K562 (cell line): ENCODE data around the gene TAS2R16. TPM values are rescaled to one million over a fixed set of nuclear protein-coding genes. Genes with fewer than 3 reads are reported as not detected.

Experiments
- ATAC-seq: fragments of 200-7000 bp; cut with Tn5 transposase; 3 replicates; pipeline ENCODE4 v1.9.1; 2020; ENCODE audit warnings: moderate library complexity
- BruUV-seq: library from RNA; stranded (reverse); fragments of 400-500 nt; replicated peaks from 2 replicates; lab custom pipeline; 2021; lab: Mats Ljungman, UMichigan
- CTCF ChIA-PET: fragments of 300-600 bp; formaldehyde crosslinking; extraction: SDS; loops from one replicate; lab custom pipeline; 2021; ENCODE audit warnings: low intra/inter-chr PET ratio; lab: Yijun Ruan, JAX
- POLR2A ChIA-PET: fragments of 300-600, 350-650 bp; sonication (Branson Sonifier 250); formaldehyde crosslinking; extraction: SDS; loops from one replicate; lab custom pipeline; 2021; ENCODE audit warnings: antibody characterized with exemption, inconsistent platforms; lab: Yijun Ruan, JAX
- DNase-seq, 4 experiments: peaks; one replicate each; pipeline versions ENCODE4 v3.0.0 to v3.0.0-alpha.2; 2011 to 2018; ENCODE audit warnings: low spot score in 3 of 4, mixed read lengths in 3 of 4; ENCODE audit errors: extremely low read depth in 1 of 4
- FAIRE-seq: peaks from 2 replicates; lab custom pipeline; 2011; peaks lifted over from hg19 to GRCh38; lab: Jason Lieb, UNC
- H2AFZ ChIP-seq: 2 replicates; pipeline ENCODE4 v1.6.0; 2011; ENCODE audit warnings: low read depth, low read length, control low read depth, inconsistent platforms
- H3K27ac ChIP-seq: fragments of 200-600 bp; 3 replicates; pipeline ENCODE4 v1.8.0; 2011; ENCODE audit warnings: low read depth, mild to moderate bottlenecking, control low read depth, inconsistent platforms, low read length, moderate library complexity, mixed read lengths; ENCODE audit errors: extremely low read depth
- H3K27me3 ChIP-seq, 2 experiments: fragments of 300-600 bp in 1 of 2; 2 replicates in 1 of 2; 3 replicates in 1 of 2; pipeline versions ENCODE4 v1.6.0 to v1.8.0; 2011; ENCODE audit warnings: inconsistent platforms in 2 of 2, low read length in 2 of 2, mild to moderate bottlenecking in 1 of 2, mixed read lengths in 1 of 2, moderate library complexity in 1 of 2; ENCODE audit not compliant: control insufficient read depth in 2 of 2, insufficient read depth in 2 of 2
- H3K36me3 ChIP-seq: fragments of 300-600 bp; 3 replicates; pipeline ENCODE4 v1.8.0; 2011; ENCODE audit warnings: mild to moderate bottlenecking, low read length, inconsistent platforms; ENCODE audit not compliant: control insufficient read depth, insufficient read depth
- H3K4me1 ChIP-seq, 2 experiments: fragments of 200-600 bp in 1 of 2; replicated peaks in 1 of 2; 2 replicates in 1 of 2; 3 replicates in 1 of 2; pipeline versions ENCODE4 v1.5.1 to v1.8.0; 2011; ENCODE audit warnings: inconsistent platforms in 2 of 2, low read length in 2 of 2, mild to moderate bottlenecking in 1 of 2, mixed read lengths in 1 of 2, moderate library complexity in 1 of 2; ENCODE audit not compliant: control insufficient read depth in 2 of 2, insufficient read depth in 2 of 2
- H3K4me2 ChIP-seq: 2 replicates; pipeline ENCODE4 v1.6.1; 2011; ENCODE audit warnings: low read length, control low read depth, inconsistent platforms, mixed read lengths; ENCODE audit not compliant: insufficient read depth
- H3K4me3 ChIP-seq: fragments of 200-600 bp; sonication (generic), shearing (Covaris generic); 2 replicates; pipeline ENCODE4 v1.5.1; 2016; ENCODE audit warnings: control low read depth, inconsistent platforms
- H3K79me2 ChIP-seq: fragments of 200-600 bp; 3 replicates; pipeline ENCODE4 v1.8.0; 2011; ENCODE audit warnings: low read length, inconsistent platforms; ENCODE audit not compliant: control insufficient read depth, insufficient read depth
- H3K9ac ChIP-seq, 2 experiments: 2 replicates each; pipeline versions ENCODE4 v1.6.0 to v1.6.1; 2011; ENCODE audit warnings: low read depth in 2 of 2, low read length in 2 of 2, control low read depth in 1 of 2, inconsistent platforms in 1 of 2, mild to moderate bottlenecking in 1 of 2, mixed read lengths in 1 of 2; ENCODE audit not compliant: insufficient read depth in 1 of 2
- H3K9me1 ChIP-seq: one replicate; pipeline ENCODE4 v1.6.0; 2011; ENCODE audit warnings: inconsistent platforms, mild to moderate bottlenecking, low read length, moderate library complexity; ENCODE audit not compliant: control insufficient read depth, insufficient read depth
- H3K9me3 ChIP-seq: replicated peaks from 2 replicates; pipeline ENCODE4 v1.5.1; 2011; ENCODE audit warnings: low read depth, low read length, inconsistent platforms; ENCODE audit not compliant: control insufficient read depth, insufficient read depth
- H4K20me1 ChIP-seq: replicated peaks from 2 replicates; pipeline ENCODE4 v1.6.1; 2011; ENCODE audit warnings: low read length, inconsistent platforms, mixed read lengths; ENCODE audit not compliant: control insufficient read depth, insufficient read depth
- ARHGAP35 ChIP-seq: fragments of 450-650 bp; IDR thresholded peaks from 2 replicates; pipeline ENCODE4 v1.6.1; 2018; ENCODE audit not compliant: partially characterized antibody
- BRD4 ChIP-seq: fragments of 200-600 bp; sonication (generic); IDR thresholded peaks from 2 replicates; pipeline ENCODE4 v1.6.1; 2017; ENCODE audit warnings: inconsistent platforms
- ETV1 ChIP-seq: fragments of 450-650 bp; conservative IDR thresholded peaks from 2 replicates; pipeline ENCODE4 v1.6.1; 2016; ENCODE audit warnings: missing genetic modification characterization, control low read depth, low read depth, missing compliant biosample characterization
- FOSL1 ChIP-seq: fragments of 200-800 bp; sonication (Bioruptor generic); conservative IDR thresholded peaks from 2 replicates; pipeline ENCODE4 v1.6.1; 2016; ENCODE audit warnings: missing genetic modification characterization, missing compliant biosample characterization
- MLX ChIP-seq, 2 experiments: fragments of 450-650 bp in 1 of 2; sonication (generic) in 1 of 2; formaldehyde crosslinking; conservative IDR thresholded peaks; 2 replicates each; pipeline versions ENCODE4 v1.4.0 to v1.8.1; 2020 to 2022; ENCODE audit warnings: mild to moderate bottlenecking in 1 of 2, missing genetic modification reagents in 1 of 2
- NFYB ChIP-seq: IDR thresholded peaks from 2 replicates; pipeline ENCODE4 v1.6.1; 2011; ENCODE audit warnings: mild to moderate bottlenecking, moderate library complexity; ENCODE audit not compliant: insufficient read length; ENCODE audit errors: extremely low read depth
- NR2C1 ChIP-seq, 2 experiments: fragments of 450-650 bp; IDR thresholded peaks; 2 replicates each; pipeline ENCODE4 v1.6.1; 2017; ENCODE audit warnings: mild to moderate bottlenecking in 2 of 2, antibody characterized with exemption in 1 of 2, inconsistent platforms in 1 of 2, missing compliant biosample characterization in 1 of 2, missing genetic modification characterization in 1 of 2
- RAD21 ChIP-seq, 2 experiments: fragments of 250-450 bp in 1 of 2; fragments of 450-650 bp in 1 of 2; sonication (Bioruptor Pico) in 1 of 2; formaldehyde crosslinking in 1 of 2; IDR thresholded peaks in 1 of 2; conservative IDR thresholded peaks in 1 of 2; 2 replicates each; pipeline versions ENCODE4 v1.4.0 to v1.8.0; 2020 to 2022; ENCODE audit warnings: mild to moderate bottlenecking in 2 of 2, moderate library complexity in 1 of 2
- ZNF316 ChIP-seq: fragments of 450-650 bp; IDR thresholded peaks from 2 replicates; pipeline ENCODE4 v1.6.1; 2016
- ZNF589 ChIP-seq: fragments of 200-800 bp; sonication (Bioruptor generic); IDR thresholded peaks from 2 replicates; pipeline ENCODE4 v1.6.1; 2016; ENCODE audit warnings: low read depth, missing genetic modification characterization, missing compliant biosample characterization
- ZSCAN32 ChIP-seq: fragments of 450-650 bp; formaldehyde crosslinking; IDR thresholded peaks from 2 replicates; pipeline ENCODE4 v1.4.0; 2020; ENCODE audit warnings: mild to moderate bottlenecking, moderate library complexity
- WGBS: fragments of 100-300 bp; shearing (Covaris generic); methylation state at CpG from one replicate; pipeline ENCODE4 v1.1.6; 2016; ENCODE audit warnings: low coverage, mixed read lengths; ENCODE audit not compliant: insufficient coverage; ENCODE audit errors: missing lambda C conversion rate; 5-methylcytosine and 5-hydroxymethylcytosine counted together
- in situ Hi-C: fragments of 300-500 bp; cut with MboI; formaldehyde crosslinking; loops from 4 replicates; pipeline ENCODE4 v1.15.0; 2018; ENCODE audit warnings: inconsistent platforms, mixed read lengths
- intact Hi-C: fragments of 100-400 bp; cut with micrococcal nuclease; formaldehyde crosslinking; loops from 2 replicates; pipeline ENCODE4 v1.14.2; 2022
- polyA plus RNA-seq, 8 experiments: library from polyadenylated mRNA; depleted of rRNA in 4 of 8; stranded (reverse) in 5 of 8; unstranded in 3 of 8; fragments of >200 nt; fragmentation: Nextera tagmentation in 2 of 8; fragmentation: Illumina TruSeq in 1 of 8; extraction: Ambion mirVana in 2 of 8; extraction: Trizol in 1 of 8; gene quantifications; 2 replicates each; pipeline versions ENCODE4 v1.2.1 to v1.2.3, GENCODE V29; 2011 to 2014; ENCODE audit warnings: inconsistent platforms in 1 of 8, missing spikeins in 1 of 8
- total RNA-seq, 7 experiments: library from RNA; depleted of rRNA in 6 of 7; stranded (reverse); fragments of >200 nt in 6 of 7; fragmentation: Illumina TruSeq in 2 of 7; extraction: Trizol in 2 of 7; gene quantifications; 2 replicates each; pipeline versions ENCODE4 v1.2.1 to v1.2.3, GENCODE V29; 2011 to 2021; ENCODE audit warnings: low replicate concordance in 1 of 7
- TF ChIP-seq, protein P1 (sequence below): fragments of 250-450 bp; sonication (Bioruptor Pico); IDR thresholded peaks from 2 replicates; pipeline ENCODE4 v1.5.0; 2020; ENCODE audit warnings: mild to moderate bottlenecking, borderline replicate concordance

TAS2R16 gene
- total and polyA plus RNA-seq, 9 of the 15 experiments (the other 6 are each of a cell fraction or from before 2014, with no cell fraction given), result not detected

DNA sequence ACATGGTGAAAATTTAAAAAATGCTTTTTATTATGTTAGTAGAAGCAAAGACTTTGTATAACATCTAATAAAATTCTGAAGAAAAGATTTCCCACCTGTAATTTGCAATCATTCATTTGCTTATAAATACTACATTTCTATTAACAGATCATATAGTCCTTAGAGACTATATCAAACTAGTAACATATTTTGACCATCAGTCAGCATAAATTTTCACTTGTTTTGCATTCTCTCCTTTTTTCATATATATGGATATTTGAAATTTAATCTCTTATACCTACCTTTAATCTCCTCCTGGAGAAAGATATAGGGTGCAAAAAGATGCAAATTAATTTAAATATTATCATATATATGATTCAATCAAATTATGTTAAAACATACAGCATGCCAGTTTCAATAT is 16.9 kb upstream of the TAS2R16 start (continued):
- TF ChIP-seq, protein P1, sequence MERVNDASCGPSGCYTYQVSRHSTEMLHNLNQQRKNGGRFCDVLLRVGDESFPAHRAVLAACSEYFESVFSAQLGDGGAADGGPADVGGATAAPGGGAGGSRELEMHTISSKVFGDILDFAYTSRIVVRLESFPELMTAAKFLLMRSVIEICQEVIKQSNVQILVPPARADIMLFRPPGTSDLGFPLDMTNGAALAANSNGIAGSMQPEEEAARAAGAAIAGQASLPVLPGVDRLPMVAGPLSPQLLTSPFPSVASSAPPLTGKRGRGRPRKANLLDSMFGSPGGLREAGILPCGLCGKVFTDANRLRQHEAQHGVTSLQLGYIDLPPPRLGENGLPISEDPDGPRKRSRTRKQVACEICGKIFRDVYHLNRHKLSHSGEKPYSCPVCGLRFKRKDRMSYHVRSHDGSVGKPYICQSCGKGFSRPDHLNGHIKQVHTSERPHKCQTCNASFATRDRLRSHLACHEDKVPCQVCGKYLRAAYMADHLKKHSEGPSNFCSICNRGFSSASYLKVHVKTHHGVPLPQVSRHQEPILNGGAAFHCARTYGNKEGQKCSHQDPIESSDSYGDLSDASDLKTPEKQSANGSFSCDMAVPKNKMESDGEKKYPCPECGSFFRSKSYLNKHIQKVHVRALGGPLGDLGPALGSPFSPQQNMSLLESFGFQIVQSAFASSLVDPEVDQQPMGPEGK (CRISPR knock-in tag), result no peak
- TF ChIP-seq NFYB (no peak), ZNF316 (peak; percentile 60; the same call in 1 of the 2 replicates), ARHGAP35 (no peak)

GRCh38 chr7:123011766-123012369 is 16.4 kb upstream of the TAS2R16 start:
- ATAC-seq (no peak), DNase-seq (no peak), FAIRE-seq (no peak)
- intact Hi-C loops, result no loop called here
- no peak overlapping the region for H3K9ac ChIP-seq
- no peaks in the 10 kb centered on the region for H3K9me1 ChIP-seq
- no TSS peak for BruUV-seq
- H4K20me1 ChIP-seq, result no peaks in the 10 kb centered on the region
- H3K27me3 ChIP-seq, result no peaks in the 10 kb centered on the region
- no peak for TF ChIP-seq ZNF589 (CRISPR knock-in tag)
- no peak for TF ChIP-seq NR2C1 (IDR thresholded peaks at IDR 0.05)
- no peak for TF ChIP-seq NR2C1 (tag; IDR thresholded peaks at IDR 0.05)
- TF ChIP-seq MLX (CRISPR knock-in tag; conservative IDR thresholded peaks at IDR 0.05), result no peak
- no peak for TF ChIP-seq BRD4
- no peak for TF ChIP-seq ETV1 (tag)
- no peak for TF ChIP-seq ZSCAN32 (CRISPR knock-in tag)
- TF ChIP-seq RAD21 (CRISPR knock-in tag; conservative IDR thresholded peaks at IDR 0.05 in 1 of 2, IDR thresholded peaks at IDR 0.05 in 1 of 2), result no peak
- TF ChIP-seq FOSL1 (tag), result no peak
- ChIA-PET POLR2A (no interaction called here), CTCF (no interaction called here)
- in situ Hi-C loops, result no loop called here
- H3K9me3 ChIP-seq, result 0 out of 2 replicates have a peak, but pooled peaks cover 2% of the 10 kb centered on the region
- H3K4me1 ChIP-seq, result no peaks in the 10 kb centered on the region
- no peak overlapping the region for H3K4me3 ChIP-seq
- no peaks in the 10 kb centered on the region for H3K36me3 ChIP-seq
- no peaks in the 10 kb centered on the region for H3K79me2 ChIP-seq
- 0% methylated on average over 2 of the region's 2 CpGs for WGBS
- H3K4me2 ChIP-seq, result no peak overlapping the region
- H3K27ac ChIP-seq, result no peak overlapping the region
- H2AFZ ChIP-seq, result no peak overlapping the region
